Vagina (tissue), 2 donors: ENCODE results near the gene VWC2L.

Experiments
- POLR2AphosphoS5 ChIP-seq, 2 donors: sonication (generic); formaldehyde crosslinking; IDR thresholded peaks; one replicate each; pipeline ENCODE4 v1.9.0; 2017; ENCODE audit warnings: antibody characterized with exemption in 2 of 2, mild to moderate bottlenecking in 2 of 2, low read depth in 1 of 2; ENCODE audit not compliant: insufficient read depth in 1 of 2
- TF ChIP-seq, protein P1 (sequence below), 3 experiments: fragments of 450-650 bp in 2 of 3; fragments of 200-600 bp in 1 of 3; sonication (generic) in 1 of 3; IDR thresholded peaks; one replicate each; pipeline ENCODE4 v1.5.1; 2017 to 2019; ENCODE audit warnings: antibody characterized with exemption in 3 of 3, mild to moderate bottlenecking in 2 of 3, moderate library complexity in 2 of 3

GRCh38 chr2:214566457-214566856 is 155.6 kb downstream of the VWC2L start:
- TF ChIP-seq POLR2AphosphoS5 (IDR thresholded peaks at IDR 0.05; ENCODE audit: insufficient read depth in 1 of 2, low read depth in 1 of 2): no peak
- TF ChIP-seq, protein P1, sequence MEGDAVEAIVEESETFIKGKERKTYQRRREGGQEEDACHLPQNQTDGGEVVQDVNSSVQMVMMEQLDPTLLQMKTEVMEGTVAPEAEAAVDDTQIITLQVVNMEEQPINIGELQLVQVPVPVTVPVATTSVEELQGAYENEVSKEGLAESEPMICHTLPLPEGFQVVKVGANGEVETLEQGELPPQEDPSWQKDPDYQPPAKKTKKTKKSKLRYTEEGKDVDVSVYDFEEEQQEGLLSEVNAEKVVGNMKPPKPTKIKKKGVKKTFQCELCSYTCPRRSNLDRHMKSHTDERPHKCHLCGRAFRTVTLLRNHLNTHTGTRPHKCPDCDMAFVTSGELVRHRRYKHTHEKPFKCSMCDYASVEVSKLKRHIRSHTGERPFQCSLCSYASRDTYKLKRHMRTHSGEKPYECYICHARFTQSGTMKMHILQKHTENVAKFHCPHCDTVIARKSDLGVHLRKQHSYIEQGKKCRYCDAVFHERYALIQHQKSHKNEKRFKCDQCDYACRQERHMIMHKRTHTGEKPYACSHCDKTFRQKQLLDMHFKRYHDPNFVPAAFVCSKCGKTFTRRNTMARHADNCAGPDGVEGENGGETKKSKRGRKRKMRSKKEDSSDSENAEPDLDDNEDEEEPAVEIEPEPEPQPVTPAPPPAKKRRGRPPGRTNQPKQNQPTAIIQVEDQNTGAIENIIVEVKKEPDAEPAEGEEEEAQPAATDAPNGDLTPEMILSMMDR (IDR thresholded peaks at IDR 0.05): no peak
